Measurements from ENCODE around the gene ZFYVE21. TPM values are rescaled to one million over a fixed set of nuclear protein-coding genes. Genes with fewer than 3 reads are reported as not detected.

Gene ZFYVE21
- total and polyA plus RNA-seq, 8 donors: 13.7 to 32.6 (median 17.3) TPM

- H3K4me1 ChIP-seq: peaks cover 0 to 11% (median 3%) of the 10 kb centered on the region in 3 donors
- H3K4me3 ChIP-seq: no peak overlapping the region
- WGBS, 2 donors: 90 to 91% methylated on average over 17 of the region's 17 CpGs
- H3K27ac ChIP-seq: no peak overlapping the region
- H3K9me3 ChIP-seq: no peaks in the 10 kb centered on the region
- intact Hi-C loops (cut with DNase I): no loop called here
- DNase-seq (no peak), ATAC-seq (peak in 1 of 4 donors; percentile 3), FAIRE-seq (no peak)
- H3K36me3 ChIP-seq: peaks cover 0 to 12% (median 6%) of the 10 kb centered on the region in 3 donors
- no peaks in the 10 kb centered on the region for H3K27me3 ChIP-seq
- TF ChIP-seq CTCF (IDR thresholded peaks at IDR 0.05): no peak
Observed at GRCh38 chr14:103699261-103699661, 16.3 kb upstream of the ZFYVE21 start.

GRCh38 chr14:103699901-103700752 is 15.5 kb upstream of the ZFYVE21 start:
- no peaks in the 10 kb centered on the region for H3K9me3 ChIP-seq
- no peak overlapping the region for H3K27ac ChIP-seq
- peaks cover 0 to 11% (median 3%) of the 10 kb centered on the region in 3 donors for H3K4me1 ChIP-seq
- intact Hi-C loops (cut with DNase I): no loop called here
- DNase-seq: peak in 1 of 6 donors; percentile 76
- no peak for ATAC-seq
- no peak overlapping the region for H3K4me3 ChIP-seq
- 83 to 84% methylated on average over 25 of the region's 25 CpGs for WGBS, 2 donors
- H3K27me3 ChIP-seq: no peaks in the 10 kb centered on the region
- no peak for TF ChIP-seq CTCF (IDR thresholded peaks at IDR 0.05)
- H3K36me3 ChIP-seq: peaks cover 0 to 8% (median 0%) of the 10 kb centered on the region in 3 donors
- no peak for FAIRE-seq

GRCh38 chr14:103700753-103701490 is 14.7 kb upstream of the ZFYVE21 start:
- Histone ChIP-seq H3K9me3 (no peaks in the 10 kb centered on the region), H3K36me3 (peaks cover 0 to 8% (median 0%) of the 10 kb centered on the region in 3 donors), H3K27ac (no peak overlapping the region), H3K27me3 (no peaks in the 10 kb centered on the region), H3K4me3 (no peak overlapping the region), H3K4me1 (peaks cover 0 to 11% (median 3%) of the 10 kb centered on the region in 3 donors)
- intact Hi-C loops (cut with DNase I): no loop called here
- no peak for FAIRE-seq
- WGBS, 2 donors: 83 to 84% methylated on average over 21 of the region's 21 CpGs
- TF ChIP-seq CTCF (IDR thresholded peaks at IDR 0.05): no peak
- peak in 1 of 6 donors; percentile 79 for DNase-seq
- ATAC-seq: no peak

- 80 to 86% methylated on average over 5 of the region's 5 CpGs for WGBS, 2 donors
- H3K4me3 ChIP-seq: no peak overlapping the region
- H3K36me3 ChIP-seq: peaks cover 0 to 8% (median 0%) of the 10 kb centered on the region in 3 donors
- no peak overlapping the region for H3K27ac ChIP-seq
- intact Hi-C loops (cut with DNase I): no loop called here
- ATAC-seq (no peak), DNase-seq (peak in 1 of 6 donors; percentile 76), FAIRE-seq (no peak)
- TF ChIP-seq CTCF (IDR thresholded peaks at IDR 0.05): no peak
- H3K9me3 ChIP-seq: no peaks in the 10 kb centered on the region
- no peaks in the 10 kb centered on the region for H3K27me3 ChIP-seq
- peaks cover 0 to 11% (median 3%) of the 10 kb centered on the region in 3 donors for H3K4me1 ChIP-seq
Observed at GRCh38 chr14:103702095-103702494, 13.5 kb upstream of the ZFYVE21 start.

All from pancreas (tissue), 10 donors.